Muscle of leg (tissue), 11 donors: ENCODE measurements around the gene MACROD1. TPM values are rescaled to one million over a fixed set of nuclear protein-coding genes. Genes with fewer than 3 reads are reported as not detected.
A peak's percentile ranks its signal among the peaks of the same experiment; 100 is the strongest.

Experiments
- DNase-seq: peaks from one replicate; pipeline ENCODE4 v3.0.0; 2013
- H3K27ac ChIP-seq: one replicate; pipeline ENCODE4 v1.5.1; 2013; ENCODE audit warnings: mild to moderate bottlenecking, low read length, control low read depth
- H3K27me3 ChIP-seq: one replicate; pipeline ENCODE4 v1.6.1; 2013; ENCODE audit warnings: low read length; ENCODE audit not compliant: control insufficient read depth, insufficient read depth
- H3K36me3 ChIP-seq: one replicate; pipeline ENCODE4 v1.6.1; 2013; ENCODE audit warnings: low read length; ENCODE audit not compliant: control insufficient read depth, insufficient read depth
- H3K4me1 ChIP-seq: one replicate; pipeline ENCODE4 v1.6.1; 2013; ENCODE audit warnings: low read length; ENCODE audit not compliant: control insufficient read depth, insufficient read depth
- H3K4me3 ChIP-seq: one replicate; pipeline ENCODE4 v1.5.1; 2013; ENCODE audit warnings: low read length, control low read depth
- H3K9me3 ChIP-seq: replicated peaks from 2 replicates; pipeline ENCODE4 v1.6.1; 2013; ENCODE audit warnings: low read depth, low read length; ENCODE audit not compliant: control insufficient read depth
- WGBS: methylation state at CpG from one replicate; pipeline ENCODE4 v1.1.5; 2013; ENCODE audit warnings: missing lambda C conversion rate; ENCODE audit not compliant: insufficient coverage; 5-methylcytosine and 5-hydroxymethylcytosine counted together
- polyA plus RNA-seq, 8 donors: library from polyadenylated mRNA; unstranded; fragments of 120-200 nt; gene quantifications; one replicate each; pipeline versions ENCODE4 v1.2.1 to v1.2.3, GENCODE V29; 2013; ENCODE audit warnings: inconsistent platforms in 1 of 8, low replicate concordance in 1 of 8; ENCODE audit not compliant: insufficient read length in 8 of 8, insufficient read depth in 1 of 8
- total RNA-seq: library from RNA; stranded (reverse); fragments of 120-200 nt; gene quantifications from one replicate; pipeline ENCODE4 v1.2.4, GENCODE V29; 2013

Gene MACROD1
- total and polyA plus RNA-seq, 9 donors: 46.1 to 107 (median 66.4) TPM

- Histone ChIP-seq H3K27ac (no peak overlapping the region), H3K27me3 (no peaks in the 10 kb centered on the region), H3K9me3 (no peaks in the 10 kb centered on the region), H3K4me1 (peaks cover 59% of the 10 kb centered on the region), H3K4me3 (no peak overlapping the region), H3K36me3 (no peaks in the 10 kb centered on the region)
- no peak for DNase-seq
- WGBS: 83% methylated on average over 13 of the region's 17 CpGs
Observed at GRCh38 chr11:64132982-64133705, 32.8 kb downstream of the MACROD1 start.

- Histone ChIP-seq H3K36me3 (no peaks in the 10 kb centered on the region), H3K27ac (peak overlapping the region; percentile 71), H3K4me3 (no peak overlapping the region), H3K27me3 (no peaks in the 10 kb centered on the region), H3K9me3 (no peaks in the 10 kb centered on the region), H3K4me1 (peaks cover 67% of the 10 kb centered on the region)
- 53% methylated on average over 11 of the region's 13 CpGs for WGBS
- peak; percentile 33 for DNase-seq
Observed at GRCh38 chr11:64132191-64132771, 33.6 kb downstream of the MACROD1 start.

- no peaks in the 10 kb centered on the region for H3K27me3 ChIP-seq
- peak; percentile 53 for DNase-seq
- WGBS: 37% methylated on average over 7 of the region's 9 CpGs
- H3K36me3 ChIP-seq: no peaks in the 10 kb centered on the region
- H3K27ac ChIP-seq: peak overlapping the region; percentile 71
- H3K4me1 ChIP-seq: peaks cover 67% of the 10 kb centered on the region
- no peak overlapping the region for H3K4me3 ChIP-seq
- no peaks in the 10 kb centered on the region for H3K9me3 ChIP-seq
Observed at GRCh38 chr11:64131683-64132190, 34.2 kb downstream of the MACROD1 start.

- peaks cover 3% of the 10 kb centered on the region for H3K36me3 ChIP-seq
- no peak for DNase-seq
- H3K4me3 ChIP-seq: no peak overlapping the region
- no peaks in the 10 kb centered on the region for H3K27me3 ChIP-seq
- H3K4me1 ChIP-seq: peaks cover 65% of the 10 kb centered on the region
- no peaks in the 10 kb centered on the region for H3K9me3 ChIP-seq
- WGBS: 50% methylated on average over 7 of the region's 13 CpGs
- H3K27ac ChIP-seq: no peak overlapping the region
Observed at GRCh38 chr11:64130618-64131017, 35.3 kb downstream of the MACROD1 start.

GRCh38 chr11:64129403-64129802, 36.5 kb downstream of the MACROD1 start:
- Histone ChIP-seq H3K36me3 (peaks cover 3% of the 10 kb centered on the region), H3K4me3 (no peak overlapping the region), H3K27ac (no peak overlapping the region), H3K4me1 (peaks cover 56% of the 10 kb centered on the region), H3K27me3 (no peaks in the 10 kb centered on the region), H3K9me3 (no peaks in the 10 kb centered on the region)
- WGBS: no CpG with 5 or more reads among the region's 8 CpGs
- no peak for DNase-seq

GRCh38 chr11:64128255-64129006, 37.5 kb downstream of the MACROD1 start:
- no peak for DNase-seq
- H3K9me3 ChIP-seq: no peaks in the 10 kb centered on the region
- no peaks in the 10 kb centered on the region for H3K27me3 ChIP-seq
- peaks cover 3% of the 10 kb centered on the region for H3K36me3 ChIP-seq
- no peak overlapping the region for H3K4me3 ChIP-seq
- H3K4me1 ChIP-seq: peaks cover 51% of the 10 kb centered on the region
- WGBS: 93% methylated on average over 9 of the region's 15 CpGs
- H3K27ac ChIP-seq: no peak overlapping the region

DNA sequence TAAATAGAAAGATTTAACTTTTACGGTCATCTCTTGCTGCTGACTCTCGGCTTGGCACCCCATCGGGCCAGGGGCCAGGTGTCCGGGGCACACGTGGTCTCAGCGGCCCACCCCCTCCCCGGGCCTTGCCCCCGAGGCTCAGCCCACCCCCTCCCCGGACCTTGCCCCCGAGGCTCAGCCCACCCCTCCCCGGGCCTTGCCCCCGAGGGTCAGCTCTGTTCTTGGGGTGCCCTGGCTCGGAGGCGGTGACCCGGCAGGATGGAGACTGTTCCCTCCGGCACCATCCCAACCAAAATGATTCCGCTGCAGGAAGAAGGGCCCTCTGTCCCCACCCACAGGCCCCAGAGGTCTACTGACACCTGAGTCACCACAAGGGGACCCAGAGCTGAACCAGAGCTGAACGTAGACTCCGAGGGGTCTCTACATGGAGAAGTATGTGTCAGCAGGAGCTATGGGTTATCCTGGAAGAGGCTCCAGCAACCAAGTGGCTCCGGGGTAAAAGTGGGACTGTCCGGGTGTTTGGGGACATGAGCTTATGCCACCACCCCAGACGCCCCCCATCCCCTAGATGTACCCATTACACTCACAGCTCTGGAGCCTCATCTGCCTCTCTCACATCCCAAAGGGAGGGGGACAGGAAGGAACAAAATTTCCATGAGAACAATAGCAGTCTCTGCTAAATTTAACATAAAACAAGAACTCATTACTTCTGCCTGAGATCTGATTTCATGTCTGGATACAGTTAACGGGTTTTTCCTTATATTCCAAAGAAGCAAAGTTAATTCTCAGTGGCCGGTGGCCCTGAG, 38.4 kb downstream of the MACROD1 start:
- Histone ChIP-seq H3K27ac (no peak overlapping the region), H3K9me3 (no peaks in the 10 kb centered on the region), H3K27me3 (no peaks in the 10 kb centered on the region), H3K4me1 (peaks cover 51% of the 10 kb centered on the region), H3K36me3 (peaks cover 3% of the 10 kb centered on the region), H3K4me3 (no peak overlapping the region)
- 69% methylated on average over 12 of the region's 24 CpGs for WGBS
- no peak for DNase-seq

DNA sequence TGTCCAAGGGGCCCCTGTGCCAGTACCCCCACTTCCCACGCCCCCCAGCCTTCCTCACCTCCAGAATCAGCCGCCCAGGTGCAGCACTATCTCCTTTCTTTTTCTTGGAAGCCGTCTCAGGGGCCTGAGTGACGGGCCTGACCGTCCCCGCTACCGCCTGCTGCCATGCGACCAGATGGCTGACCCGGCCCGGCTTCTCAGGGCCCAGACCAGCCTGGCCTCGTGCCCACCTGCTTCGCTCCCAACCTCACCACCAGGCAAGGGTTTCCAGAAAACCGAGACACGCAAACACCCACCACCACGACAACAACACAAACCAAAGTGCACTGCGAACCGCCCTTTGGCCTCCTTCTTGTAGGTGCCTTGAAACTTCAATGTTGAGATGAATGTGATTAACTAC, 39.1 kb downstream of the MACROD1 start:
- Histone ChIP-seq H3K27ac (no peak overlapping the region), H3K27me3 (no peaks in the 10 kb centered on the region), H3K36me3 (peaks cover 3% of the 10 kb centered on the region), H3K4me1 (peaks cover 51% of the 10 kb centered on the region), H3K4me3 (no peak overlapping the region), H3K9me3 (no peaks in the 10 kb centered on the region)
- no peak for DNase-seq
- 71% methylated on average over 10 of the region's 17 CpGs for WGBS

GRCh38 chr11:64126371-64126770, 39.5 kb downstream of the MACROD1 start:
- Histone ChIP-seq H3K27ac (no peak overlapping the region), H3K9me3 (no peaks in the 10 kb centered on the region), H3K4me1 (peaks cover 50% of the 10 kb centered on the region), H3K27me3 (no peaks in the 10 kb centered on the region), H3K4me3 (no peak overlapping the region), H3K36me3 (peaks cover 3% of the 10 kb centered on the region)
- WGBS: 51% methylated on average over 6 of the region's 12 CpGs
- DNase-seq: no peak
